Left lung (tissue), 10 donors: ENCODE results near the gene MGAT4A. TPM values are rescaled to one million over a fixed set of nuclear protein-coding genes. Genes with fewer than 3 reads are reported as not detected.

Experiments
- ATAC-seq: fragments of 200-7000 bp; cut with Tn5 transposase; one replicate; pipeline ENCODE4 v1.9.1; 2020; ENCODE audit warnings: moderate library complexity
- DNase-seq, 4 donors: peaks; one replicate each; pipeline ENCODE4 v3.0.0-alpha.2; 2013 to 2020
- H3K27ac ChIP-seq, 2 donors: fragments of 200-600 bp; sonication (generic) in 1 of 2; one replicate each; pipeline versions ENCODE4 v1.5.0 to v1.8.0; 2020 to 2021
- H3K27me3 ChIP-seq, 2 donors: fragments of 200-600 bp; sonication (generic) in 1 of 2; one replicate each; pipeline versions ENCODE4 v1.5.0 to v1.8.0; 2020 to 2021
- H3K36me3 ChIP-seq, 2 donors: fragments of 200-600 bp; sonication (generic) in 1 of 2; one replicate each; pipeline versions ENCODE4 v1.5.0 to v1.8.0; 2020 to 2021
- H3K4me1 ChIP-seq, 2 donors: fragments of 200-600 bp; one replicate each; pipeline ENCODE4 v1.8.0; 2021
- H3K4me3 ChIP-seq, 2 donors: fragments of 200-600 bp; sonication (generic) in 1 of 2; one replicate each; pipeline versions ENCODE4 v1.5.0 to v1.8.0; 2020 to 2021; ENCODE audit warnings: mild to moderate bottlenecking in 1 of 2
- H3K9me3 ChIP-seq, 2 donors: fragments of 200-600 bp; sonication (generic) in 1 of 2; one replicate each; pipeline versions ENCODE4 v1.5.0 to v1.8.0; 2020 to 2021
- CTCF ChIP-seq, 2 donors: fragments of 200-600 bp; sonication (generic) in 1 of 2; IDR thresholded peaks; one replicate each; pipeline versions ENCODE4 v1.5.0 to v1.8.0; 2021; ENCODE audit warnings: antibody characterized with exemption in 2 of 2
- intact Hi-C, 2 donors: fragments of 100-400 bp; cut with DNase I; formaldehyde crosslinking; loops; one replicate each; pipeline versions ENCODE4 v1.11.2 to v1.14.2; 2022
- polyA plus RNA-seq, 6 donors: library from polyadenylated mRNA; unstranded; fragments of 120-200 nt; gene quantifications; one replicate each; pipeline ENCODE4 v1.2.1, GENCODE V29; 2013; ENCODE audit not compliant: insufficient read length in 6 of 6
- total RNA-seq, 2 donors: library from RNA; stranded (reverse); fragmentation: NEBNext Ultra II Directional; extraction: Animal tissue kit (Norgen Biotek cat#: 25700); gene quantifications; one replicate each; pipeline ENCODE4 v1.2.1, GENCODE V29; 2021
- donor health status: DM: no; HTN: yes; CAD: no.
- donor health status: DM: no; HTN: no; CAD: no.

The MGAT4A gene
- total and polyA plus RNA-seq, 8 donors = 15.4 to 79.8 (median 19.0) TPM

GRCh38 chr2:98578231-98578630 is 152.7 kb downstream of the MGAT4A start:
- no peak for DNase-seq
- Histone ChIP-seq H3K27ac (no peak overlapping the region), H3K4me3 (no peak overlapping the region), H3K9me3 (no peaks in the 10 kb centered on the region), H3K36me3 (peaks cover 0 to 99% of the 10 kb centered on the region in 2 donors), H3K27me3 (no peaks in the 10 kb centered on the region), H3K4me1 (no peaks in the 10 kb centered on the region)
- no peak for ATAC-seq
- no peak for TF ChIP-seq CTCF (IDR thresholded peaks at IDR 0.05)
- intact Hi-C loops = no loop called here

- DNase-seq (no peak), ATAC-seq (no peak)
- no peak for TF ChIP-seq CTCF (IDR thresholded peaks at IDR 0.05)
- Histone ChIP-seq H3K4me3 (no peak overlapping the region), H3K36me3 (peaks cover 0 to 99% of the 10 kb centered on the region in 2 donors), H3K27ac (no peak overlapping the region), H3K9me3 (no peaks in the 10 kb centered on the region), H3K27me3 (no peaks in the 10 kb centered on the region), H3K4me1 (no peaks in the 10 kb centered on the region)
- intact Hi-C loops = no loop called here
Measured at GRCh38 chr2:98577313-98577712, 153.6 kb downstream of the MGAT4A start.

- no peak for TF ChIP-seq CTCF (IDR thresholded peaks at IDR 0.05)
- intact Hi-C loops = no loop called here
- Histone ChIP-seq H3K27ac (no peak overlapping the region), H3K4me1 (no peaks in the 10 kb centered on the region), H3K9me3 (no peaks in the 10 kb centered on the region), H3K36me3 (peaks cover 0 to 99% of the 10 kb centered on the region in 2 donors), H3K4me3 (no peak overlapping the region), H3K27me3 (no peaks in the 10 kb centered on the region)
- ATAC-seq (no peak), DNase-seq (no peak)
Measured at GRCh38 chr2:98576666-98577312, 154.1 kb downstream of the MGAT4A start.

DNA sequence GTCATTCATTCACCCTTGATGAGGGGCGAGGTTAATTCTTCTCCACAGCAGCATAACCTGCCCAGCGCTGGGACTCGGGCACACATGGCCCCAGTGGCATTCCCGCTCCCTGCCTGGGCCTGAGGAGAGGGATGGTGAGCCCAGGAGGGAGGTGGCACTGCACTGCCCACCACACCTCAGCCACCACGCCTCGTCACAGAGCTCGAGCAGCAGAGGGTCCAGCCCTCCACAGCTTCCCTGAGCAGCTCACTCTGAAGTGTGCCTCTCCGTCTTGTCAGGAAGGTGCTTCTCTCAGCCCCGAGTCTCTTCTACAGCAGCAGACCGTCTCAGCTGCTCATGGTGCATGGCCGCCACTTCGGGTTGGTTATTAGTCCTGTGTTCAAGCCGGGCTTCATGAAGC is 157.5 kb downstream of the MGAT4A start:
- peaks cover 0 to 99% of the 10 kb centered on the region in 2 donors for H3K36me3 ChIP-seq
- no peak for DNase-seq
- TF ChIP-seq CTCF (IDR thresholded peaks at IDR 0.05) = no peak
- intact Hi-C loops = no loop called here
- H3K4me1 ChIP-seq = no peaks in the 10 kb centered on the region
- no peaks in the 10 kb centered on the region for H3K9me3 ChIP-seq
- ATAC-seq = no peak
- H3K4me3 ChIP-seq = no peak overlapping the region
- H3K27ac ChIP-seq = no peak overlapping the region
- H3K27me3 ChIP-seq = no peaks in the 10 kb centered on the region

- Histone ChIP-seq H3K27ac (no peak overlapping the region), H3K27me3 (no peaks in the 10 kb centered on the region), H3K36me3 (peaks cover 0 to 99% of the 10 kb centered on the region in 2 donors), H3K9me3 (no peaks in the 10 kb centered on the region), H3K4me1 (no peaks in the 10 kb centered on the region), H3K4me3 (no peak overlapping the region)
- DNase-seq = no peak
- ATAC-seq = no peak
- intact Hi-C loops = no loop called here
- no peak for TF ChIP-seq CTCF (IDR thresholded peaks at IDR 0.05)
Measured at GRCh38 chr2:98572676-98573075, 158.3 kb downstream of the MGAT4A start.
